Globus pallidus (tissue), 1 donor: ENCODE data around the gene GNMT.
"Not testable (repeated sequence)": the region's sequence is repeated elsewhere in the genome, so short reads cannot be mapped to it uniquely, and the experiment has no call there.

Source experiments
- DNase-seq: peaks from one replicate; pipeline ENCODE4 v3.0.0-alpha.2; 2015; ENCODE audit warnings: low spot score

The GNMT gene

GRCh38 chr6:42941356-42941755 is 19.2 kb upstream of the GNMT start:
- not testable (repeated sequence) for DNase-seq

DNA sequence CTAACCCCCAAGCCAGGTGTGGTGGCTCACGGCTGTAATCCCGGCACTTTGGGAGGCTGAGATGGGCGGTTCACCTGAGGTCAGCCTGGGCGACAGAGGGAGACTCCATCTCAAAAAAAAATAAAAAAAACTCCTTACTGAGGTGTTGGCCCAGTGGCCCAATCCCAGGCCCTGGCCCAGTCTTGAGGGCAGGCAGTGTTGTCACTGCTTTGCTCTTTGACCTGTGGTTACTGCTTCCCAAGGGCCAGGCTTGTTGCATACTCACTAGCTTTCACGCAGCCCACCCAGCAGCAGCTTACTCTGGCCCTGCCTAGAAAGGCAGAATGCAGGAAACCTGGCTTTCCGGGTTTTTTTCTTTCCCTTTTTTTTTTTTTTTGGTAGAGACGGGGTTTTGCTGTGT is 18.1 kb upstream of the GNMT start:
- no peak for DNase-seq

GRCh38 chr6:42947950-42948349 is 12.6 kb upstream of the GNMT start:
- no peak for DNase-seq

DNA sequence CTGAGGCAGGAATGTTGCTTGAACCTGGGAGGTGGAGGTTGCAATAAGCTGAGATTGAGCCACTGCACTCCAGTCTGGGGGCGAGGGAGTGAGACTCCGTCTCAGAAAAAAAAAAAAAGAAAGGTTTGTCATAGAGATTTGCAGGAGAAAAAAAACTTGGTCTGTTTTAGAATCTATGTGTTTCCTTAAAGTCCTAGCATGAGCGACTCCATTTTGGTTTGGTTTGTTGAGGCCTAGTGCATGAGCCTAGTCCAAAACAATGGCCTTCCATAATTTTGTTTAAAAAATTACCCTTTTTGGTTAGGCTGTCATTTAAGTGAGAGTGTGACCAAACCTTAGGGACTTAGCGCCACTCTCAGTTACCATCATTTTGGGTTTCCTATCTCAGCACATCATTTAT is 8.2 kb upstream of the GNMT start:
- no peak for DNase-seq

DNA sequence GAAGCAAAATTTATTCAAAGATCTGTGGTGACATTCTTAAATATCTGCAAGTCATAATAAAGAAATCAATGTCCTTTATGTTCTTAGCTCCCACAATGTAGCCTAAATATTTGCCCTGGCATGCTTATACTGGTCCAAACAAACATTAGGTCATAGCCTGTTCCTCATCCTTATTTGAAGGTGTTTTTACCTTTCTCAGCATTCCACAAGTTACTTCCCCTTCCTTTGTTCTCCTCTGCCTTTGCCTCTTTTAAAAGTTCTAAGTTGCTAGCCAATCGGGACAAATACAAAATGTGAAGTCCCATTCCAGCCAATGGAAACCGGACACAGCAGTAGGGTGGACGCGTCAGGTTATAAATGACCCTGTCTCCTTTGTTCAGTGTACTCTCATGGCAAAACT is 6.1 kb upstream of the GNMT start:
- DNase-seq, result not testable (repeated sequence)

DNA sequence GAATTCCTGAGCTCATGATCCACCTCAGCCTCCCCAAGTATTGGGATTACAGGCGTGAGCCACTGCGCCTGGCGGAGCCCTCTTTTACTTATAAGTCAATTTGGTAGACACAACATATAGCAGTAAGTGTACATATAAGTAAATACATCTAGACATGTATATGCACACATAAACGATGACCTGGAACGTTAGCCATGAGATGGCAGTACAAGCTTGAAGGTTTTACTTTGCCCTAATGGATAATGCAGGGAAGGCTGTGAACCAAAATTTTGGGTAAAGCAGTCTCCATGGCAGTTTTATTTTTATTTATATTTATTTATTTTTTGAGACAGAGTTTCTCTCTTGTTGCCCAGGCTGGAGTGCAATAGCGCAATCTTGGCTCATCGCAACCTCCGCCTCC is 2.4 kb upstream of the GNMT start:
- no peak for DNase-seq

DNA sequence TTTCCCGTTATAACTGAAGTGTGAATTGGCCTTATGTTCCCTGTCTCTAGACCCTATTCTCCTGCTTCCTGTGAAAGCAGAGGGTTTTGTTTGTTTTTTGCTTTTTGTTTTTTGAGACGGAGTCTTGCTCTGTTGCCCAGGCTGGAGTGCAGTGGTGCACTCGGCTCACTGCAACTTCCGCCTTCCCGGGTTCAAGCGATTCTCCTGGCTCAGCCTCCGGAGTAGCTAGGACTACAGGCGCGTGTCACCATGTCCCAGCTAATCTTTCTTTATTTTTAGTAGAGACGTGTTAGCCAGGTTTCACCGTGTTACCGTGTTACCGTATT is 674 bp upstream of the GNMT start:
- DNase-seq, result no peak

DNA sequence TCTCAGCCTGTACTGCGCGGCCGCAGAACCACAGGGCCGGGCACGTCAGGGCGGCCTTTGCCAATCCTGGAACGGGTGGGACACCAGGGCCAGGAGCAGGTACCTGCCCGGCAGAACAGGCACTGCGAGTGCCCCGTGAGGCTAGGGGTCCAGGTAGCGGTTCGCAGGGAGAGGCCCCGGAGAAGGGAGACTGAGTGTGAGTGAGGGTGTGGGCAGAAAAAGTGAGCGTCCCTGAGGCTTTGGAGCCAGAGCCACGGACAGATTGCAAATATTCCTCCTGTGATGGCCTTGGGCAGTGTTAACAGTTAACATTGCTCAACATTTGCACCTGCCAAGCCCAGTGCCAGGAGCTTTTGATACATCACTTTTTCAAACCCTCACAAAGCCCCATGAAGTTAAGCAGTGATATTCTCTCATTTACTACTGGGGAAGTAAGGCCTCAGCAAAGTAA is 491 bp downstream of the GNMT start:
- no peak for DNase-seq

DNA sequence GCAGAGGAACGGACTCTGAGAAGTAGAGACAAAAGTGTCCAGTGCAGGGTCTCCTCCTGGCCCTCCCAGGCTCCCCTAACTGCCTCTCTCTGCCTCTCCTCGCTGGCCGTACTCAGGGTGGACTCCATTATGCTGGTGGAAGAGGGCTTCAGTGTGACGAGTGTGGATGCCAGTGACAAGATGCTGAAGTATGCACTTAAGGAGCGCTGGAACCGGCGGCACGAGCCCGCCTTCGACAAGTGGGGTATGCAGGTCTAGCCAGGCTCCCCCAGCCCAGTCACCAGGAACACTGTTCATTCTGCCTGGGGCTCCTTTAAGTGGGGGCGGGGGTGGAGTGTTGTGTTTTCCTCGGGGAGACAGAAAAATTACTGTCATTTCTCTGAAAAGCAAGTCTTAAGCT is 1.5 kb downstream of the GNMT start:
- DNase-seq, result no peak

DNA sequence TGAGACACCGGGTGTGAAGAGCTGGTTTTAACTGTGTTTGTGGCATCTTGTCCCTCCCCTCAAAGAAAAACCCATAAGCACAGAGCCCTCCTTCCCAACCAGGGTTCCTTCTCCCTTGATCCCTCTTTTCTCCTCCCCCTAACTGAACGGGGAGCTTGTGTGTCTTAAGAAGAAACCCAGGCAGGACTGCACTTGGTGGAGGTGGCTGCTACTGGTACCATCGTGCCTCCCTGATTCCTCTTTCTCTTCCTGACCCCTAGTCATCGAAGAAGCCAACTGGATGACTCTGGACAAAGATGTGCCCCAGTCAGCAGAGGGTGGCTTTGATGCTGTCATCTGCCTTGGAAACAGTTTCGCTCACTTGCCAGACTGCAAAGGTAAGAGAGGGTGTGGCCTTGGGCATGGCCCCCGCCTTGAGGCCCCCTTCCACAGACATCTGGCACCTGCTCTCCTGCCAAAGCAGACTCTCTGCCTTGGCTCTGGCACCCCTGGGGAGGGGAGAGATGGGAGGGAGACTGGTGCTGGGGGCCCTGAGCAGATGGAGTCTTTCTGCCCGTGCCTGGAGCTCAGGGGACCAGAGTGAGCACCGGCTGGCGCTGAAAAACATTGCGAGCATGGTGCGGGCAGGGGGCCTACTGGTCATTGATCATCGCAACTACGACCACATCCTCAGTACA is 2.1 kb downstream of the GNMT start:
- DNase-seq, result no peak

GRCh38 chr6:42963179-42963854 is 2.8 kb downstream of the GNMT start:
- no peak for DNase-seq

DNA sequence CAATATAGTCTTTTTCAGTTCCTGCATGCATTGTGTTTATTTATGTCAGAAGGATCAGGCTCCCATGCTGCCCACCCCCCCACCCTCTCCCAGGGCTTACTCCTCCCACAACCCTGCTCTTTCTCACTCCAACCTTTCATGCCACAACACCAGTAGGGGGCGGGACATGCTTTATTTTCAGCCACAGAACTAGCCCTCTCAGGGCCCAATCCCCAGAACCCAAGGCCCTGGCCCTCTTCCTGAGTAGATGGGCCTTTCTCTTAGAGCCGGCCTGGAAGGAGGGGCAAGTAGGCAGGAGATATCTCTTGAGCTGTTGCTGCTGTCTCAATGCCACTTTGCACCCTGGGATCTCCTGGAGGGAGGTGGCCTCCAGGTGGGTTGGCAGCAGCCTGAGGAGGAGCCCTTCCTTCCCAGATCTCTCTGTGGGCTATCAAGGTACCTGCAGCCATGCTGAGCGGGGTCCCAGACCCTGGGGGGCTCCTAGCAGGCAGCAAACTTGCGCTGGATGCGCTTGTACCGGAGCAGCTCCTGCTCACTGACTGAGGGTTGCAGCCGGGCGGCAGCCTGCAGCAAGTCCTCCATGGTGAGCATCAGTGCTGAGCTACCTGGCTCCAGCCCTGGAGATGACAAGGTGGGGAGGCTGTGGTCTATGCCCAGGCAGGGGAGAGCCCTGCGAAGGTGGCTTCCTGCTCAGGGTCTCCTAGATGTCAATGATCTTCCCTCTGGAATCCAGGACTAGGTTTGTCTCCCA is 3.5 kb downstream of the GNMT start:
- no peak for DNase-seq

GRCh38 chr6:42966571-42966970 is 6.0 kb downstream of the GNMT start:
- DNase-seq, result no peak

- DNase-seq, result no peak
These were observed 6.7 kb downstream of the GNMT start for GRCh38 chr6:42967228-42967627.

- DNase-seq, result no peak
These were observed 7.7 kb downstream of the GNMT start for GRCh38 chr6:42968126-42968701.

DNA sequence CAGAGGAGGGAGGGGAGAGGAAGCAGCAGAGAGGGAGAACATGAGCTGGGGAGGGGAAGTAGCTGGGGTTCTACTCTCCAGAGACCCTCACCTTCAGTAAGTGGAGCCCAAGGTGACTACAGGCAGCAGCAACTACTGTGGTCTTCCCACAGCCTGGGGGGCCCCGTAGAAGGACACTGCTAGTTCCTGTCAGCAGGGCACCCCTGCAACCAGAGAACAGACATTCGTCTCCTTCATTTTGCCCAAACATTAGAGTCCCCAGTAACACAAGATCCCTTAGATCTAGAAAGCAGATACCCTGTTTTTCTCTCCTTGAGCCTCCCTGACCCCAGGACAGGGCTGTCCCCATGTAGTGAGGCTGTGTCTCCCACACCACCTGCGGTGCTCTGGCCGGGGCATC is 8.2 kb downstream of the GNMT start:
- no peak for DNase-seq

GRCh38 chr6:42969431-42969830 is 8.9 kb downstream of the GNMT start:
- DNase-seq, result no peak

DNA sequence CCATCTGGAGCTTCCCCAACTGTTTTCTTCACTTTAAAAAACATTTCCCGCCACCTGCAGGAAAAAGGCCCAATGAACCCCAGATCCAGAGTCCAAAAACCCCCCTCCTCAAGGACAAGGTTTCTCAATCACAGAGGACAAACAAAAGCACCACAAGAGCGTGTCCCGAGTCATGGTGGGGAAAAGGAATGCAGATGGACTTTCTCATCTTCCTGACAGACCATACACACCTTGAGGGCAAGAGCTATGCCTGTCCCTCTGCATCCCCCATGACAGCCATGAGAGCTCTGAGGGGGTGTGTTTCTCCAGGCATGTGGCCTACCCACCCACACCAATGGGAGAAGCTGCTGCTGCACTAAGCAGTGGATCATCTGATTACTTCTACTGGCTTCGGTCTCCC is 9.4 kb downstream of the GNMT start:
- no peak for DNase-seq

DNA sequence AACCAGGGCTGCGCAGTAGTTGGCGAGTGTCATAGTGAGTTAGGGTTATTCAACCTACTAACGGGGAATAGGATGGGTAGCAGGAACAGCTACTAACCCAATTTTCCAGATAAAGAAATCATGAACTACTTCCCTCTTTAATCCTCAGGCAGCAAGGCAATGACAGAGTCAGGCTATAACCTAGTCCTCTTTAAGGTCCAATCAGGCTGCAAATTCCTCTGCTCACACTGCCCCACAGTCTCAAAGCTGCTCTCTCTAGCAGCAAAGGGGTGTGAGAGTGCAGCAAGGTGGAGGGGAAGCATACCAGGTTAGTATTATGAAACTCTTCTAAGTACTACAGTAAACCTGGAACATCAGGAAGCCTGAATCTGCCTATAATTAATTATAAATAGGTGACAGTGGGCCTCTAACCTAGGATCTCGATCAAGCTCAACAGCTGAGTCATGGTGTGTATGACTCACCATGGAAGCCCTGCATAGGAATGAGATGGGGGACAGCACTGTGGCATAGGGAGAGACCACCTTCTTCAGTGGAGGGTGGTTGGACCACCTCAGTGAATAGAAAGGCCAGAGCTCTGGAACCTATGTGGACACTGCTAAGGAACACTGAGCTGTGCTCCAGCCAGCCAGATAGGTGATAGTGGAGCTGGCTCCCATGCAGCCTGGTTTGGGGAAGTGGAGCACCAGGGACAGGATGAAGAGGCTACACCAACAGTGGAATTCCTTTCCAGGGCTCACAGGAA is 10.5 kb downstream of the GNMT start:
- DNase-seq, result no peak

- no peak for DNase-seq
These were observed 11.3 kb downstream of the GNMT start for GRCh38 chr6:42971746-42972327.

GRCh38 chr6:42973926-42974325 is 13.4 kb downstream of the GNMT start:
- DNase-seq, result no peak

DNA sequence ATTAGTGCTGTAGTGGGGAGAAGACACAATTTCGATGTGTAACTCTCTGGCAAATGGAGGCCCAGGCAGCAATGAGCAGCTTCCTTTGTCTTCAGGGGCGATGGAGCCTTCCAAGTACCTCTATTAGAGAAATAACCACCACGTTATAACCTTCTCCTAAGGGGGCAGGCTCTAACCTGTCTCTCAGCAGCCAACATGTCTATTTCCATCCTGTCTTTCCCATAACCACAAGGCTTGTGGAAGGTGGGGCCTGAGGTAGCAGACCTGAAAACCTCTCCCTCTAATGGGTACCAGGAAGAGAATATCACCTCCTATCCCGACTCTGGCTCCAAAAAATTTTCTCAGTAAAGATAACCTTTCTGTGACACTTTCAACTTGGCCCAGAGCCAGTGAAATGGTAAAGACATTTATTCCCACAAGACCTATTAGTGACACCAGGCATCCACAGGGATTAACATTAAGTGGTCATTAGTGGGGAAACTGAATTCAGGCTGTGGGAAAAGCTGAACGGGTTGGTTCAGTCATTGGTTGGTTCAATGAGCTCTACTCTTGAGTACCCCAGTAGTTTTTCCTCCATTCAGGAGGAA is 14.5 kb downstream of the GNMT start:
- no peak for DNase-seq
